H1 (cell line): Measurements from ENCODE around the gene TMEM107. TPM values are rescaled to one million over a fixed set of nuclear protein-coding genes. Genes with fewer than 3 reads are reported as not detected.

ENCODE experiments used
- CBX8 ChIP-seq: fragments of 300-800, 300-1000 bp; sonication (generic); IDR thresholded peaks from 2 replicates; pipeline ENCODE4 v1.7.1; 2016; ENCODE audit warnings: low read depth, low read length, borderline replicate concordance
- CEBPB ChIP-seq: IDR thresholded peaks from 2 replicates; pipeline ENCODE4 v1.6.1; 2012; ENCODE audit warnings: low read depth, low read length
- CHD2 ChIP-seq: IDR thresholded peaks from 2 replicates; pipeline ENCODE4 v1.6.1; 2012; ENCODE audit warnings: low read length, improper control_type of control experiment
- EP300 ChIP-seq, 2 experiments: IDR thresholded peaks; 1 replicate in 1 of 2; 2 replicates in 1 of 2; pipeline ENCODE4 v1.6.1; 2011 to 2012; ENCODE audit warnings: low read depth in 2 of 2, low read length in 2 of 2, mild to moderate bottlenecking in 2 of 2, borderline replicate concordance in 1 of 2, inconsistent platforms in 1 of 2, moderate library complexity in 1 of 2
- GTF2F1 ChIP-seq: IDR thresholded peaks from 2 replicates; pipeline ENCODE4 v1.6.1; 2012; ENCODE audit warnings: low read depth, low read length, improper control_type of control experiment, borderline replicate concordance
- HDAC2 ChIP-seq, 2 experiments: fragments of 300-600 bp in 1 of 2; sonication (generic) in 1 of 2; IDR thresholded peaks; 2 replicates each; pipeline ENCODE4 v1.6.1; 2011 to 2012; ENCODE audit warnings: low read depth in 2 of 2, low read length in 2 of 2, mild to moderate bottlenecking in 2 of 2, moderate library complexity in 2 of 2, borderline replicate concordance in 1 of 2, inconsistent platforms in 1 of 2
- HDAC6 ChIP-seq: IDR thresholded peaks from one replicate; pipeline ENCODE4 v1.7.1; 2012; ENCODE audit warnings: low read depth, mild to moderate bottlenecking, inconsistent platforms, low read length, moderate library complexity
- KDM4A ChIP-seq: IDR thresholded peaks from one replicate; pipeline ENCODE4 v1.7.1; 2012; ENCODE audit warnings: low read depth, mild to moderate bottlenecking, moderate library complexity, low read length, inconsistent platforms; ENCODE audit not compliant: severe bottlenecking
- KDM5A ChIP-seq: fragments of 200-600 bp; IDR thresholded peaks from 2 replicates; pipeline ENCODE4 v1.7.1; 2012; ENCODE audit warnings: mild to moderate bottlenecking, low read length, inconsistent platforms, mixed read lengths
- POLR2A ChIP-seq, 2 experiments: IDR thresholded peaks; 1 replicate in 1 of 2; 2 replicates in 1 of 2; pipeline ENCODE4 v1.6.1; 2011; ENCODE audit warnings: low read depth in 2 of 2, low read length in 2 of 2, mild to moderate bottlenecking in 2 of 2; ENCODE audit errors: control extremely low read depth in 1 of 2
- RAD21 ChIP-seq, 2 experiments: IDR thresholded peaks in 1 of 2; conservative IDR thresholded peaks in 1 of 2; 2 replicates each; pipeline ENCODE4 v1.6.1; 2011; ENCODE audit warnings: low read depth in 2 of 2, low read length in 2 of 2, improper control_type of control experiment in 1 of 2, inconsistent platforms in 1 of 2, mild to moderate bottlenecking in 1 of 2, moderate library complexity in 1 of 2
- SAP30 ChIP-seq: fragments of 300-600 bp; sonication (generic); IDR thresholded peaks from 2 replicates; pipeline ENCODE4 v1.7.1; 2012; ENCODE audit warnings: low read length, moderate library complexity, mild to moderate bottlenecking, inconsistent platforms; ENCODE audit not compliant: insufficient read depth, insufficient replicate concordance
- SIX5 ChIP-seq: IDR thresholded peaks from 2 replicates; pipeline ENCODE4 v1.6.1; 2011; ENCODE audit warnings: mild to moderate bottlenecking, low read depth, low read length
- SRF ChIP-seq: IDR thresholded peaks from 2 replicates; pipeline ENCODE4 v1.6.1; 2011; ENCODE audit warnings: mild to moderate bottlenecking, low read depth, low read length, moderate library complexity
- SUZ12 ChIP-seq: fragments of 200-600 bp; sonication (generic); IDR thresholded peaks from 2 replicates; pipeline ENCODE4 v1.6.1; 2012; ENCODE audit warnings: mild to moderate bottlenecking, inconsistent platforms, low read length, moderate library complexity, mixed read lengths
- TBP ChIP-seq: IDR thresholded peaks from 2 replicates; pipeline ENCODE4 v1.6.1; 2011; ENCODE audit warnings: low read depth, low read length, improper control_type of control experiment
- TCF12 ChIP-seq: IDR thresholded peaks from 2 replicates; pipeline ENCODE4 v1.6.1; 2011; ENCODE audit warnings: low read depth, mild to moderate bottlenecking, low read length
- YY1 ChIP-seq: IDR thresholded peaks from 2 replicates; pipeline ENCODE4 v1.6.1; 2011; ENCODE audit warnings: low read depth, mild to moderate bottlenecking, low read length
- polyA plus RNA-seq, 7 experiments: library from polyadenylated mRNA; depleted of rRNA in 3 of 7; stranded (reverse) in 5 of 7; unstranded in 2 of 7; fragments of >200 nt in 5 of 7; fragments of 200-250 nt in 2 of 7; gene quantifications; 1 replicate in 5 of 7; 2 replicates in 1 of 7; 4 replicates in 1 of 7; pipeline versions ENCODE4 v1.2.1 to v1.2.3, GENCODE V29; 2011 to 2013; ENCODE audit warnings: missing spikeins in 2 of 7, mixed read lengths in 2 of 7
- total RNA-seq: library from RNA; stranded (reverse); fragmentation: NEBNext Ultra II Directional; extraction: Animal tissue kit (Norgen Biotek cat#: 25700); gene quantifications from 2 replicates; pipeline ENCODE4 v1.2.1, GENCODE V29; 2021
- TF ChIP-seq, protein P1 (sequence below): IDR thresholded peaks from 2 replicates; pipeline ENCODE4 v1.6.1; 2012; ENCODE audit warnings: inconsistent platforms
- TF ChIP-seq, protein P2 (sequence below): IDR thresholded peaks from 2 replicates; pipeline ENCODE4 v1.6.1; 2012; ENCODE audit warnings: low read length, inconsistent platforms
- TF ChIP-seq, protein P3 (sequence below): IDR thresholded peaks from 2 replicates; pipeline ENCODE4 v1.6.1; 2011; ENCODE audit warnings: low read length, improper control_type of control experiment

TMEM107 gene
- total and polyA plus RNA-seq, 2 of the 8 experiments (the other 6 are each of a cell fraction or from before 2014, with no cell fraction given): 17.3 to 21.5 TPM

DNA sequence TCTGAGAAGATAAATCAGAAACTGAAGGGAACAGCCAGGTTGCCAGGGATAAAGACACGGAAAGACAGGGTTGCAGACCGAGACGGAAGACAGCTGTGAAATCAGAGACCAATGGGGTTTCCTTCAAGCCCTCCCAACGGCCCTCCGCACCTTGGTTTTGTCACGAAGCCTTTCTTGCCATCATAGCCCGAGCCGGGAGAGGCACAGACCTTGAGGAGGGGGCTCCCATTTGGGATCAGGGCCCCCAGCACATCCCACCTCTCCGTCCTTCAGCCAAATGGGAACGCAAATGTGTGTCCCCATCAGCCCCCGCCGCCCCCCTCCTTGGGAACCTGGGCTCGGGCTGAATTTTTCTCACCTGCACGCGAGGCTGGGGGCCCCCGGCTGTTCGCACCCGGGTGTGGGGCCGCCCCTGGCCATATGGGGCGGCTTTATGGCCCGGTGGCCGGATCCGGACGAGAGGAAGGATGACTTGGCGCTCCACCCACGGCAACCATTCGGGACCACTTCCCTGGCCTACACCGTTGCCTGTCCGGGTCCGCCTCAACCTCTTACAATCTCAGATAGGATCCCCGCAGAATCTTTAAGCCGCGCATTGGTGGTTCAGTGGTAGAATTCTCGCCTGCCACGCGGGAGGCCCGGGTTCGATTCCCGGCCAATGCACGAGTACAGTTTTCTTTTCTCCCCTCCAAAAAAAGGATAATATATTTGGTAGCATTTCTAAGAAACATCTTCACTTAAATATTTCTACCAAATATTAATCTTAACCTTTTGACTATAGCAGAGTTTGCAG, 50.8 kb downstream of the TMEM107 start (continued):
- TF ChIP-seq, protein P1, sequence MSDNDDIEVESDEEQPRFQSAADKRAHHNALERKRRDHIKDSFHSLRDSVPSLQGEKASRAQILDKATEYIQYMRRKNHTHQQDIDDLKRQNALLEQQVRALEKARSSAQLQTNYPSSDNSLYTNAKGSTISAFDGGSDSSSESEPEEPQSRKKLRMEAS: no peak
- no peak for TF ChIP-seq TCF12
- no peak for TF ChIP-seq KDM4A
- no peak for TF ChIP-seq EP300 (IDR thresholded peaks at IDR 0.05; ENCODE audit: borderline replicate concordance in 1 of 2, low read depth in 2 of 2, low read length in 2 of 2)
- TF ChIP-seq GTF2F1: no peak
- TF ChIP-seq, protein P2, sequence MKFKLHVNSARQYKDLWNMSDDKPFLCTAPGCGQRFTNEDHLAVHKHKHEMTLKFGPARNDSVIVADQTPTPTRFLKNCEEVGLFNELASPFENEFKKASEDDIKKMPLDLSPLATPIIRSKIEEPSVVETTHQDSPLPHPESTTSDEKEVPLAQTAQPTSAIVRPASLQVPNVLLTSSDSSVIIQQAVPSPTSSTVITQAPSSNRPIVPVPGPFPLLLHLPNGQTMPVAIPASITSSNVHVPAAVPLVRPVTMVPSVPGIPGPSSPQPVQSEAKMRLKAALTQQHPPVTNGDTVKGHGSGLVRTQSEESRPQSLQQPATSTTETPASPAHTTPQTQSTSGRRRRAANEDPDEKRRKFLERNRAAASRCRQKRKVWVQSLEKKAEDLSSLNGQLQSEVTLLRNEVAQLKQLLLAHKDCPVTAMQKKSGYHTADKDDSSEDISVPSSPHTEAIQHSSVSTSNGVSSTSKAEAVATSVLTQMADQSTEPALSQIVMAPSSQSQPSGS: peak; percentile 56; the same call in 1 of the 2 replicates
- no peak for TF ChIP-seq SIX5
- TF ChIP-seq SRF: no peak
- no peak for TF ChIP-seq CEBPB
- TF ChIP-seq HDAC2 (IDR thresholded peaks at IDR 0.05; ENCODE audit: borderline replicate concordance in 1 of 2, low read depth in 2 of 2, low read length in 2 of 2): peak; percentile 12 to 83; a peak in 1 of 4 replicates
- TF ChIP-seq, protein P3, sequence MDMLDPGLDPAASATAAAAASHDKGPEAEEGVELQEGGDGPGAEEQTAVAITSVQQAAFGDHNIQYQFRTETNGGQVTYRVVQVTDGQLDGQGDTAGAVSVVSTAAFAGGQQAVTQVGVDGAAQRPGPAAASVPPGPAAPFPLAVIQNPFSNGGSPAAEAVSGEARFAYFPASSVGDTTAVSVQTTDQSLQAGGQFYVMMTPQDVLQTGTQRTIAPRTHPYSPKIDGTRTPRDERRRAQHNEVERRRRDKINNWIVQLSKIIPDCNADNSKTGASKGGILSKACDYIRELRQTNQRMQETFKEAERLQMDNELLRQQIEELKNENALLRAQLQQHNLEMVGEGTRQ: no peak
- peak; percentile 100 for TF ChIP-seq TBP
- no peak for TF ChIP-seq HDAC6
- TF ChIP-seq KDM5A: no peak
- no peak for TF ChIP-seq CHD2
- no peak for TF ChIP-seq SAP30
- no peak for TF ChIP-seq RAD21 (IDR thresholded peaks at IDR 0.05 in 1 of 2, conservative IDR thresholded peaks at IDR 0.05 in 1 of 2; ENCODE audit: low read depth in 2 of 2, low read length in 2 of 2)
- TF ChIP-seq YY1: peak; percentile 46; the same call in 1 of the 2 replicates
- no peak for TF ChIP-seq SUZ12
- no peak for TF ChIP-seq POLR2A (IDR thresholded peaks at IDR 0.05; ENCODE audit: control extremely low read depth in 1 of 2, low read depth in 2 of 2, low read length in 2 of 2)
- no peak for TF ChIP-seq CBX8
